ENCODE data around the gene DIS3L2.
A peak's percentile ranks its signal among the peaks of the same experiment; 100 is the strongest.
"Not testable (repeated sequence)": the region's sequence is repeated elsewhere in the genome, so short reads cannot be mapped to it uniquely, and the experiment has no call there.

The DIS3L2 gene

GRCh38 chr2:232126301-232127099 lies 165.0 kb downstream of the DIS3L2 start:
- DNase-seq: no peak

- DNase-seq: no peak
These were observed 168.0 kb downstream of the DIS3L2 start for GRCh38 chr2:232129483-232129882.

- DNase-seq: no peak
These were observed 170.7 kb downstream of the DIS3L2 start for GRCh38 chr2:232132181-232132580.

DNA sequence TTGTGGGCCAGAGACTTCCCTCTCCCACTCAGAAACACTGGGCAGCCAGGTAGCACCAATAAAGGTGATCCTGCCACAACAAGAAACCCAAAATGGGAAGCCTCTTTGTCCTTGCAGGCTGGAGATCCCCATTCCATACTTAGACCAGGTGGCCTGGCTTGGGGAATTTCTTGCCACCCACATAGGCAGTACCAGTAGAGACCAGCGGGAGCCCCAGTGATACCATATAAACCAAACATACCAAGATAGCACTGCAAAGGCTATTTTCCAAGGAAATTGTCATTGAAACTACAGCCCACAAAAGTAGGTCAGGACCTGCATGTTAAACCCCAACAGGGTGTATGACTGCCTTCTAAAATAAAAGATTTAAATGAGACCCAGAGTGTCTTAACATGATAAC lies 171.6 kb downstream of the DIS3L2 start:
- no peak for DNase-seq

- DNase-seq: no peak
These were observed 173.4 kb downstream of the DIS3L2 start for GRCh38 chr2:232134939-232135338.

- no peak for DNase-seq
These were observed 176.0 kb downstream of the DIS3L2 start for GRCh38 chr2:232137356-232138147.

- no peak for DNase-seq
These were observed 176.9 kb downstream of the DIS3L2 start for GRCh38 chr2:232138441-232138840.

GRCh38 chr2:232139171-232139594 lies 177.7 kb downstream of the DIS3L2 start:
- no peak for DNase-seq

DNA sequence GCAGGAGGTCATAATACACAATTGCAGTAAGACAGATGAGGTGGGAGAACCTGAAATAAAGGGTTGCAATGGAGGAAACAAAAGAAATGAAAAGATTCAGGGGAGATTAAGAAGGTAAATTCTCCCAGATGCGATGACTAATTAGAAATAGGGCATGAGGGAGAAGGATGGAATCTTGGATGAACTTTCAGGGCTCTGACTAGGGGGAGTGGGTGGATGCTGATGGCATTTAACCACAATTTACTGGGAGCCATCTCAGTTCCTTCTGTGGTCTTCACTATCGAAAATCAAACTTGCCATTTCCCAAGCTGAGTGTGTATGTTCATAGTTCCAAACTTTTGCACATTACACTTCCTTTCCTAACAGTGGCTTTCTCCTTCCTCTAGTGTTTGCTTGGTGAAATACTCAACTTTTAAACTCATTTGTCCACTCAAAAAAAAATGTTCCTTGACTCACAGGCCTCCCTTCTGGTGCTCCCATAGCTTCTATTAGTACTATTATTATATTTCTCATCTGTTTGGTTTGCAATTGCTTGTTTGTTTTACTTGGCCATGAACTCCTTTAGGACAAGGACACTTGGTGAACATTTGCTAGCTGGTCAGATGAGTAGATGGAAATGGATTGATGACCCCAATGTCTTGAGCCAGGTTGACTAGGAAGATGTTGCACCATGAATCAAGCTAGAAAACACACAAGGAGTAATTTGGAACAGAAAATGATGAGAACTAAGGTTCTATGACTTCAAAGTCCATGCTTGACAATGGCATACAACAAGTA lies 178.5 kb downstream of the DIS3L2 start:
- DNase-seq: no peak

GRCh38 chr2:232141591-232141990 lies 180.1 kb downstream of the DIS3L2 start:
- no peak for DNase-seq

- DNase-seq: peak; percentile 31
These were observed 180.5 kb downstream of the DIS3L2 start for GRCh38 chr2:232142049-232142448.

- DNase-seq: no peak
These were observed 181.0 kb downstream of the DIS3L2 start for GRCh38 chr2:232142502-232142901.

DNA sequence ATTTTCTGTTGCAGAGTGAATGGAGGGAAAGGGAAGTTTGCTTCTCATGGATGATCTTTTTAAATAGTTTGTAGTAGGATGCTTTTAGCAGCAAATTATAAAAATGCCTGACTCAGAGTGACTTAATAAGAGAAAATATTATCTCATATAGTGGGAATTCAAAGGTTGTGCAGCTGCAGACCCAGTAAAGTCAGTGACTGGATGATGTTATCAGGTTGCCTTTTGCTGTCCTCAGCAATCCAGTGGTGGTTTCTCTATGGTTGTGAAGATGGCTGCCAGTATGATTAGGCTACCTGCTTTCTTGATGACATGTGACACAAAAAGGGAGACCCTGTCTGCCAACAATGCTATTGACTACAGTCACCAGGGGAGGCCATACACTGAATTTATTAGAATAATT lies 184.8 kb downstream of the DIS3L2 start:
- DNase-seq: no peak

GRCh38 chr2:232147440-232148077 lies 186.0 kb downstream of the DIS3L2 start:
- DNase-seq: no peak

DNA sequence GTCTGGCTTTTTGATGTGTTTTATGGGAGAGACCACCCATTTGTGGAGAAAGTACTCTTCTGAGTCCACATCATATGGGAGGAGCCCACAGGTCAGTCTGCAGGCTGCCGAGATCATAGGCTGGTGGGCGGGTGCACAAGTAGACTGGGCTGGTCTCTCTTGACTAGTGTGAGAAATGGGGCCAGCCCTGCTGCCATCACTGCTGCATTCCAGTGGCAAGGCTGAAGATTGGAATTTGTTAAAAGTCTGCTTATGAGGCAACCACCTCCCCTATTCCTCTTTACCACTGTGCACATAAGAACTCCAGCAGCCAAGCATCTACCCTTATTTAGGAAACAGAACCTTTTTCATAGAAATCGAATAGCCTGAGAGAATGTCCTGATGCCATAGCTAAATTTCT lies 200.7 kb downstream of the DIS3L2 start:
- no peak for DNase-seq

- DNase-seq: no peak
These were observed 208.9 kb downstream of the DIS3L2 start for GRCh38 chr2:232170396-232170795.

DNA sequence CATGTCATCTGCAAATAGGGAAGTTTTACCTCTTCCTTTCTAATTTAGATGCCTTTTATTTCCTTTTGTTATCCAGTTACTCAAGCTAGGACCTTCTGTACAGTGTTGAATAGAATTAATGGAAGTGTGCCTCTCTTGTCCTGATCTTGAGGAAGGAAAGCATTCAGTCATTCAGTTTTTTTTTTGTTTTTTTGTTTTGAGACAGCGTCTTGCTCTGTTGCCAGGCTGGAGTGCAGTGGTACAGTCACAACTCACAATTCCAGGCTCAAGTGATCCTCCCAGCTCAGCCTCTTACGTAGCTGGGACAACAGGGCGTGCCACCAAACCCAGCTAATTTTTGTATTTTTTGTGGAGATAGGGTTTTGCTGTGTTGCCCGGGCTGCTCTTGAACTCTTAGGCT lies 213.1 kb downstream of the DIS3L2 start:
- no peak for DNase-seq

GRCh38 chr2:232176587-232176986 lies 215.1 kb downstream of the DIS3L2 start:
- DNase-seq: not testable (repeated sequence)

DNA sequence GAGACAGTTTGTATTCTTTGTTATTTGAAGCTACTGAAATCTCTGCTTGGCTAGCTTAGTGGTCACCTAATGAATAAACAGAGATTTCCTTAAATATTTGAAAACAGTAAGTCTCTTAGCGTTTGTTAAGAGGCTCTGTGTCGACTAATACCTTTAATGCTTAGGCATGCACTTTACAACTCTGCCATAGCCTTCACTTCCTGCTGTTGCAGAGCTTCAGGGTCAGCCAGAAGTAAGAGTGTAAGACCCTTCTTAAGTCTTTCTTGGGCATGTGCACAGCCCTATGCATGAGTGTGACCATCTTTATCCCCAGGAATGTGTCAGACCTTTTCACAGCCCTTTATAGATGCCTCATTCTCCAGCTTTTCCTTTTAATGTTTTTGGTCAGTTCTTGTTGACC lies 221.8 kb downstream of the DIS3L2 start:
- DNase-seq: no peak

GRCh38 chr2:232184346-232184745 lies 222.8 kb downstream of the DIS3L2 start:
- DNase-seq: no peak

DNA sequence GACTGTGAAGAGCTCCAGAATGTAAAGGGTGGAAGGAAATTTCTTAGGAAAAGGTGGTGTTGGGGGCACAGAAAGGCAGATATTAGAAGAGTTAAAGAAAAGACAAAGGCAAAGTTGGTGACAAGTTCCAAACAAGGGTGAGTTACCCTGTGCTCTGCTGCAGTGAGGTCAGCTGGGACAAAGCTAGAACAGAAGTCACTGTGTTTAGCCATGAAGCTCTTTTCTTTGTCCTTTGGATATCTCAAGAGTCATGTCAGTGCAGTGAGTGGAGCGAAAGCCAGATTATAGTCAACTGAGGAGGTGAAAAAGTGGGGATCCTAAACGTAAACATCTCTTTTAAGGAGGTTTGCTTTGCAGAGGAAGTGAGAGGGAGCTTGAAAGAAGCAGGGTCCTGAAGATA lies 229.3 kb downstream of the DIS3L2 start:
- no peak for DNase-seq

DNA sequence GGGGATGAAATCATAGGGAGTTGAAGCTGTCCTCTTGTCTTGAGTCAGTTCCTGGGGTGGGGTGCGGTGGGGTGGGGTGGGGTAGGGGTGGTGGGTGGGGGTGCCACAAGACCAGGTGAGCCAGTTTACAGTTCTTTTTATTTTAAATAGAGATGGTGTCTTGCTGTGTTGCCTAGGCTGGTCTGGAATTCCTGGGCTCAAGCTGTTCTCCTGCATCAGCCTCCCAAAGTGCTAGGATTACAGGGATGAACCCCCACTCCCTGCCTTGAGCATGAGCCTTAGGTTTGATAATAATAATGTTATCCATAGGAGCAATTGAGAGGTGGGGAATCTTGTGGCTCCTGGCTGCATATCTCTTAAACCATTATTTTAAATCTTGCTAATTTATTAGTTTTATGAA lies 234.0 kb downstream of the DIS3L2 start:
- DNase-seq: no peak

DNA sequence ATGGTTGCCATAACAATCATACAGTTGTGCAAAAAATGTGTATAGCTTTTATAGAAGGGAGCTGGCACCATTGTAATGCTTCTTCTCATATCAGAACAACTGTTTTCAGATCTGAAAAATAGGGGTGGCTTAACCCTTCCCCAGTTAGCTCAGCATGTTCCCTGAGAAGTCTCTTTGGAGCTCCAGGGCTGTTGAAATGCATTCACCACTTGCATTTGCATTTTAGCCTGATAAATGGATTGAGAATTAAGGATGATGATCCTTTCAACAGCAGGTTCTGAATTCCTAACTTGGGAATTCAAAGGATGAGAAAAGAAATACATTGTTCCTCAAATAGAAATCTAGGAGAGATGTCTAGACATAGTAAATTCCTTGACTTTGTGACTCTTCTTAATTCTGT lies 235.3 kb downstream of the DIS3L2 start:
- DNase-seq: no peak
